SK-N-SH treated with all-trans-retinoic acid at 6 μM for 48 hours (cell line): Measurements from ENCODE around the gene TBKBP1.

Experiments
- ARNTL ChIP-seq: fragments of 450-650 bp; formaldehyde crosslinking; IDR thresholded peaks from 2 replicates; pipeline ENCODE4 v1.5.0; 2020; ENCODE audit warnings: low read depth, mild to moderate bottlenecking, moderate library complexity, borderline replicate concordance
- BACH2 ChIP-seq: fragments of 250-450 bp; sonication (Bioruptor Pico); IDR thresholded peaks from 2 replicates; pipeline ENCODE4 v1.9.0; 2021; ENCODE audit warnings: mild to moderate bottlenecking, borderline replicate concordance
- GLIS3 ChIP-seq: fragments of 250-450 bp; sonication (Bioruptor Pico); IDR thresholded peaks from 2 replicates; pipeline ENCODE4 v1.5.0; 2020; ENCODE audit warnings: mild to moderate bottlenecking, moderate library complexity
- OSR1 ChIP-seq: fragments of 250-450 bp; sonication (Bioruptor Pico); IDR thresholded peaks from 2 replicates; pipeline ENCODE4 v1.8.0; 2022; ENCODE audit warnings: moderate library complexity, mild to moderate bottlenecking, inconsistent platforms
- PPARA ChIP-seq: fragments of 250-450 bp; sonication (Bioruptor Pico); IDR thresholded peaks from 2 replicates; pipeline ENCODE4 v1.5.0; 2020; ENCODE audit warnings: mild to moderate bottlenecking, borderline replicate concordance
- RARB ChIP-seq: fragments of 250-450 bp; sonication (Bioruptor Pico); IDR thresholded peaks from 2 replicates; pipeline ENCODE4 v1.8.0; 2021; ENCODE audit warnings: mild to moderate bottlenecking, moderate library complexity
- SNAI2 ChIP-seq: fragments of 250-450 bp; sonication (Bioruptor Pico); IDR thresholded peaks from 2 replicates; pipeline ENCODE4 v1.5.0; 2020; ENCODE audit warnings: mild to moderate bottlenecking, moderate library complexity
- ZC3H10 ChIP-seq: fragments of 250-450 bp; sonication (Bioruptor Pico); IDR thresholded peaks from 2 replicates; pipeline ENCODE4 v1.5.1; 2021; ENCODE audit warnings: mild to moderate bottlenecking, moderate library complexity
- ZFP3 ChIP-seq: fragments of 250-450 bp; sonication (Bioruptor Pico); IDR thresholded peaks from 2 replicates; pipeline ENCODE4 v1.5.0; 2020; ENCODE audit warnings: mild to moderate bottlenecking, moderate library complexity
- ZFP30 ChIP-seq: fragments of 450-650 bp; formaldehyde crosslinking; IDR thresholded peaks from 2 replicates; pipeline ENCODE4 v1.5.0; 2022; ENCODE audit warnings: mild to moderate bottlenecking, moderate library complexity
- ZNF565 ChIP-seq: fragments of 450-650 bp; formaldehyde crosslinking; conservative IDR thresholded peaks from 2 replicates; pipeline ENCODE4 v1.5.0; 2020; ENCODE audit warnings: low read depth, mild to moderate bottlenecking, moderate library complexity
- ZNF70 ChIP-seq: fragments of 450-650 bp; formaldehyde crosslinking; IDR thresholded peaks from 2 replicates; pipeline ENCODE4 v1.5.0; 2020; ENCODE audit warnings: mild to moderate bottlenecking, moderate library complexity
- ZNF8 ChIP-seq: fragments of 450-650 bp; formaldehyde crosslinking; IDR thresholded peaks from 2 replicates; pipeline ENCODE4 v1.5.0; 2020; ENCODE audit warnings: mild to moderate bottlenecking, moderate library complexity
- TF ChIP-seq, protein P1 (sequence below): fragments of 250-450 bp; sonication (Bioruptor Pico); IDR thresholded peaks from 2 replicates; pipeline ENCODE4 v1.5.1; 2020; ENCODE audit warnings: low read depth, mild to moderate bottlenecking, moderate library complexity

GRCh38 chr17:47732399-47733046 is 38.6 kb downstream of the TBKBP1 start:
- TF ChIP-seq RARB (CRISPR knock-in tag) (no peak), ZFP30 (CRISPR knock-in tag) (no peak), OSR1 (CRISPR knock-in tag) (no peak), BACH2 (CRISPR knock-in tag) (no peak), ZFP3 (no peak), ZNF70 (CRISPR knock-in tag) (no peak), ZNF8 (CRISPR knock-in tag) (no peak), GLIS3 (CRISPR knock-in tag) (no peak), PPARA (CRISPR knock-in tag) (no peak), SNAI2 (CRISPR knock-in tag) (no peak), ZC3H10 (CRISPR knock-in tag) (no peak), ZNF565 (CRISPR knock-in tag) (no peak), ARNTL (CRISPR knock-in tag) (no peak)
- TF ChIP-seq, protein P1, sequence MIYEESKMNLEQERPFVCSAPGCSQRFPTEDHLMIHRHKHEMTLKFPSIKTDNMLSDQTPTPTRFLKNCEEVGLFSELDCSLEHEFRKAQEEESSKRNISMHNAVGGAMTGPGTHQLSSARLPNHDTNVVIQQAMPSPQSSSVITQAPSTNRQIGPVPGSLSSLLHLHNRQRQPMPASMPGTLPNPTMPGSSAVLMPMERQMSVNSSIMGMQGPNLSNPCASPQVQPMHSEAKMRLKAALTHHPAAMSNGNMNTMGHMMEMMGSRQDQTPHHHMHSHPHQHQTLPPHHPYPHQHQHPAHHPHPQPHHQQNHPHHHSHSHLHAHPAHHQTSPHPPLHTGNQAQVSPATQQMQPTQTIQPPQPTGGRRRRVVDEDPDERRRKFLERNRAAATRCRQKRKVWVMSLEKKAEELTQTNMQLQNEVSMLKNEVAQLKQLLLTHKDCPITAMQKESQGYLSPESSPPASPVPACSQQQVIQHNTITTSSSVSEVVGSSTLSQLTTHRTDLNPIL (CRISPR knock-in tag) = no peak
